Measurements from ENCODE around the gene HNRNPL. TPM values are rescaled to one million over a fixed set of nuclear protein-coding genes. Genes with fewer than 3 reads are reported as not detected.

The HNRNPL gene
- polyA plus RNA-seq, 1 donor from 2014 or later: 315 TPM

DNA sequence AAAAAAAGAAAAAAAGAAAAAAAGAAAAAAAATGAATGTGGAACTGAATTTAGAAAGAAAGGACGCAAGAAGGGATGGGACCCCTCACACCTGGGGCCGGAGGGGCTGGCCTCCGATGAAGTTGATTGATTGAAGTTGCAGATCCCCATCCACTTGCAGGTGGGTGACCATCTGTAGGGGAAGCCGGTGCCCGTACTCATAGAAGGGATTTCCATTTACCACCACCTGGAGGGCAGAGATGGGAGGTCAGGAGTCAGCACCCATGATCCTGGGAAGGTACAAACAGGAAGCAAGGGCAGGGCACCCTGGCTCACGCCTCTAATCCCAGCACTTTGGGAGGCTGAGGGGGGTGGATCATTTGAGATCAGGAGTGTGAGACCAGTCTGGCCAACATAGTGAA lies 43.4 kb downstream of the HNRNPL start:
- H3K9me3 ChIP-seq (ENCODE audit: low read length): no peaks in the 10 kb centered on the region
- no peaks in the 10 kb centered on the region for H3F3A ChIP-seq (ENCODE audit: insufficient read depth, low read length, poor library complexity, severe bottlenecking)
- TF ChIP-seq MXI1 (conservative IDR thresholded peaks at IDR 0.05; ENCODE audit: poor library complexity, severe bottlenecking) (no peak), CTCF (IDR thresholded peaks at IDR 0.05; ENCODE audit: poor library complexity, severe bottlenecking) (no peak), POLR2AphosphoS5 (IDR thresholded peaks at IDR 0.05) (no peak), SMC3 (conservative IDR thresholded peaks at IDR 0.05; ENCODE audit: poor library complexity) (no peak), EP300 (conservative IDR thresholded peaks at IDR 0.05; ENCODE audit: poor library complexity, severe bottlenecking) (no peak), EZH2 (IDR thresholded peaks at IDR 0.05; ENCODE audit: borderline replicate concordance, insufficient read depth, low read length, poor library complexity, severe bottlenecking) (no peak), RAD21 (conservative IDR thresholded peaks at IDR 0.05) (no peak), TAF1 (IDR thresholded peaks at IDR 0.05; ENCODE audit: low read depth) (no peak)
- TF ChIP-seq, protein P1, sequence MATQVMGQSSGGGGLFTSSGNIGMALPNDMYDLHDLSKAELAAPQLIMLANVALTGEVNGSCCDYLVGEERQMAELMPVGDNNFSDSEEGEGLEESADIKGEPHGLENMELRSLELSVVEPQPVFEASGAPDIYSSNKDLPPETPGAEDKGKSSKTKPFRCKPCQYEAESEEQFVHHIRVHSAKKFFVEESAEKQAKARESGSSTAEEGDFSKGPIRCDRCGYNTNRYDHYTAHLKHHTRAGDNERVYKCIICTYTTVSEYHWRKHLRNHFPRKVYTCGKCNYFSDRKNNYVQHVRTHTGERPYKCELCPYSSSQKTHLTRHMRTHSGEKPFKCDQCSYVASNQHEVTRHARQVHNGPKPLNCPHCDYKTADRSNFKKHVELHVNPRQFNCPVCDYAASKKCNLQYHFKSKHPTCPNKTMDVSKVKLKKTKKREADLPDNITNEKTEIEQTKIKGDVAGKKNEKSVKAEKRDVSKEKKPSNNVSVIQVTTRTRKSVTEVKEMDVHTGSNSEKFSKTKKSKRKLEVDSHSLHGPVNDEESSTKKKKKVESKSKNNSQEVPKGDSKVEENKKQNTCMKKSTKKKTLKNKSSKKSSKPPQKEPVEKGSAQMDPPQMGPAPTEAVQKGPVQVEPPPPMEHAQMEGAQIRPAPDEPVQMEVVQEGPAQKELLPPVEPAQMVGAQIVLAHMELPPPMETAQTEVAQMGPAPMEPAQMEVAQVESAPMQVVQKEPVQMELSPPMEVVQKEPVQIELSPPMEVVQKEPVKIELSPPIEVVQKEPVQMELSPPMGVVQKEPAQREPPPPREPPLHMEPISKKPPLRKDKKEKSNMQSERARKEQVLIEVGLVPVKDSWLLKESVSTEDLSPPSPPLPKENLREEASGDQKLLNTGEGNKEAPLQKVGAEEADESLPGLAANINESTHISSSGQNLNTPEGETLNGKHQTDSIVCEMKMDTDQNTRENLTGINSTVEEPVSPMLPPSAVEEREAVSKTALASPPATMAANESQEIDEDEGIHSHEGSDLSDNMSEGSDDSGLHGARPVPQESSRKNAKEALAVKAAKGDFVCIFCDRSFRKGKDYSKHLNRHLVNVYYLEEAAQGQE (IDR thresholded peaks at IDR 0.05; ENCODE audit: borderline replicate concordance): no peak
- no peaks in the 10 kb centered on the region for H3K27me3 ChIP-seq (ENCODE audit: insufficient read depth, low read depth, low read length)
- no peak overlapping the region for H3K4me2 ChIP-seq (ENCODE audit: low read length)
- H3K36me3 ChIP-seq (ENCODE audit: insufficient read depth, low read length): no peaks in the 10 kb centered on the region
- H3K9me2 ChIP-seq (ENCODE audit: insufficient read depth, low read length): no peaks in the 10 kb centered on the region
- no peak overlapping the region for H3K27ac ChIP-seq (ENCODE audit: low read length)
- no peak overlapping the region for H3K9ac ChIP-seq (ENCODE audit: low read length)
- H3K79me2 ChIP-seq (replicated peaks; ENCODE audit: insufficient read depth, low read length): no peaks in the 10 kb centered on the region
- H3K4me3 ChIP-seq (ENCODE audit: low read length): no peak overlapping the region
- H4K20me1 ChIP-seq (ENCODE audit: insufficient read depth): no peaks in the 10 kb centered on the region
- H2AFZ ChIP-seq (ENCODE audit: low read depth, low read length): no peak overlapping the region

DNA sequence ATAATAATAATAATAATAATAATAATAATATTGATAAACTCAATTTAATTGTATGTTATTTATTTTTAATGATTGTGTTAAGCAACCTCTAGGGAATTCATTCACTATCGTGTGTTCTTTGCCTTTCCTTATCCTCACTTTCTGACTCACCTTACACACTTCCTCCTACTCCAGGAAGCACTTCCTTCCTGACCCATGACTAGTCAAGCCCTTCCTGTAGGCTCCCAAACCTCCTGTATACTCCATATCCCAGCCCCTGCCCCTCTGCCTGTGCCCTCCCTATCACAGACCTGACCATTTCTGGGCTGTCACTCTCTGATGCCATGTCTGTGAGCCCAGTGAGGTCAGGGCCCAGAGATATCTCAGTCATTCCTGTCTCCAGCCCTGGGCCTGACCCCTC lies 44.6 kb downstream of the HNRNPL start:
- Histone ChIP-seq H3K27me3 (ENCODE audit: insufficient read depth, low read depth, low read length) (no peaks in the 10 kb centered on the region), H3K79me2 (replicated peaks; ENCODE audit: insufficient read depth, low read length) (no peaks in the 10 kb centered on the region), H3K36me3 (ENCODE audit: insufficient read depth, low read length) (no peaks in the 10 kb centered on the region), H4K20me1 (ENCODE audit: insufficient read depth) (no peaks in the 10 kb centered on the region), H3K9me2 (ENCODE audit: insufficient read depth, low read length) (no peaks in the 10 kb centered on the region), H2AFZ (ENCODE audit: low read depth, low read length) (no peak overlapping the region), H3K27ac (ENCODE audit: low read length) (no peak overlapping the region), H3F3A (ENCODE audit: insufficient read depth, low read length, poor library complexity, severe bottlenecking) (no peaks in the 10 kb centered on the region), H3K4me2 (ENCODE audit: low read length) (no peak overlapping the region), H3K9ac (ENCODE audit: low read length) (no peak overlapping the region), H3K4me3 (ENCODE audit: low read length) (no peak overlapping the region), H3K9me3 (ENCODE audit: low read length) (no peaks in the 10 kb centered on the region)
- no peak for TF ChIP-seq RAD21 (conservative IDR thresholded peaks at IDR 0.05)
- TF ChIP-seq SMC3 (conservative IDR thresholded peaks at IDR 0.05; ENCODE audit: poor library complexity): no peak
- TF ChIP-seq, protein P1 (IDR thresholded peaks at IDR 0.05; ENCODE audit: borderline replicate concordance): no peak

Measured in neural cell (in vitro differentiated cells).